ENCODE data around the gene PKD2.
"Not testable (repeated sequence)": the region's sequence is repeated elsewhere in the genome, so short reads cannot be mapped to it uniquely, and the experiment has no call there.

Gene PKD2

GRCh38 chr4:88022289-88022688 is 14.9 kb downstream of the PKD2 start:
- no peak for DNase-seq

GRCh38 chr4:88025868-88026661 is 18.6 kb downstream of the PKD2 start:
- not testable (repeated sequence) for DNase-seq

- DNase-seq = no peak
Observed at GRCh38 chr4:88027611-88028608, 20.5 kb downstream of the PKD2 start.

DNA sequence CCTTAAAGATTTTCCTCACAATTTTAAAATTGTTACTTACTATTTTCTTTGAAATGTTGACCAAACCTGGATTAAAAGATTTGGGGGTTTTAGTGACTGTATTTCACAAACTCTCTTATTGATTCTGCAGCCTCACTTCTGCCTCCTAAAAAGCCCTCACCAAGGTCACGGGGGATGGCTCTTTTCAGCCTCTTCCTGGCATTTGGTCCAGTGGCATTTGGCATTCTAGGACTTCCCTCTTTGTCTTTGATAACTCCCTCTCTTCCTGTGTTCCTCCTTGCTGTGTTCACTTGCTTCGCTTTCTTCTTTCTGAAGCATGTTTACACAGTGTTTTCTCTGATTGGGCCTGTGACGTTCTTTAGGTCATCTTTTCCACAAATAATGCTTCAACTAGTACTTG is 21.5 kb downstream of the PKD2 start:
- peak in 1 of 58 donors; percentile 3 for DNase-seq

DNA sequence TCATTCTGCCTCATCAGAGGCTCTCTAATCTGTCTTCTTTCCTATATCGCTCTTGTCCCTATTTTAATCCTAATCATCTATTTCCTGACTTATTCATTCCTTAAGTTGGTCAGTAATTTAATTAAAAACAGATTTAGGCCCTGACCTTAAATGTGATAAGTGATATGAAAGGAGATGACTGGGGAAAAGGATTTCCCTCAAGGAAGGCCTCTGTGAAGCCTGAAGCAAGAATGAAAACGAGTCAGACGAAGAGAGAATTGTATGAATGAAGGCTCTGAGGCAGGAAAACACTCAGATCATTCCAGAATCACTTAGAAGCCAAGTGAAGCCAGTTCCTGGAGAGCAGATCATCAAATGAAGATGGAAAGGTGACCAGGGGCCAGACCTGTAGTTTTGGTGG is 22.1 kb downstream of the PKD2 start:
- no peak for DNase-seq

- no peak for DNase-seq
Observed at GRCh38 chr4:88030565-88031310, 23.3 kb downstream of the PKD2 start.

DNA sequence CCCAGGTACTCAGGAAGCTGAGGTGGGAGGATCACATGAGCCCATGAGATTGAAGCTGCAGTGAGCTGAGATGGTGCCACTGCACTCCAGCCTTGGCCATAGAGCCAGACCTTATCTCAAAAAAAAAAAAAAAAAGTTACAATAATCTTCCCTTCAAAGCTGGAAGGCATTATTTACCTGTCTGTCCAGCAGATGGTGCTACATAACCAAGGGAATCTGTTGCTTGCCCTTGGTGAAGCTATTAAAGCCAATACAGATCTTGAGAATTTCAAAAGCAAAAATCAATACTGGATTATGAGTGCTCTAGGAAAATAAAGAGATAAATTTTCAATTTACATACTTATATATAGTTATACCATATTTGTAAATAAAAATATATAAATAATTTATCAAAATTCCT is 25.9 kb downstream of the PKD2 start:
- peak in 1 of 58 donors; percentile 8 for DNase-seq

GRCh38 chr4:88035292-88035691 is 27.9 kb downstream of the PKD2 start:
- DNase-seq = no peak

DNA sequence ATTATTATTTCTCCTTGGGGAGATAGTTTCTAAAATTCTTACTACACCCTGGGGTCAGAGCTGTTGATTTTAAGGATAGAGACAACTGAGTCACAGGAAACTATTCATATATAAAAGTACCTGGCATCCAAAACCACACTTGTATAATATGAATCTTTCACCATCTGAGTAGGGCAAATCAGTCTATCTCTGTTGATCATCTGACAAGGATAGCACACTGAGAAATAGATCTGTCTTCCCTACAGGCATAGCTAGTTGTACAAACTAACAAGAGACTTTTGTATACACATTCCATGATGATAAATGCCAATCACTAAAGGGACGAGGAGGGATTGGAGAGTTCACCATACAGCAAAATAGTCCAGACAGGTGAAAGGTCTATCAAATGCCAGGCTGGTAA is 30.0 kb downstream of the PKD2 start:
- DNase-seq = no peak

- DNase-seq = no peak
Observed at GRCh38 chr4:88037936-88038335, 30.5 kb downstream of the PKD2 start.

DNA sequence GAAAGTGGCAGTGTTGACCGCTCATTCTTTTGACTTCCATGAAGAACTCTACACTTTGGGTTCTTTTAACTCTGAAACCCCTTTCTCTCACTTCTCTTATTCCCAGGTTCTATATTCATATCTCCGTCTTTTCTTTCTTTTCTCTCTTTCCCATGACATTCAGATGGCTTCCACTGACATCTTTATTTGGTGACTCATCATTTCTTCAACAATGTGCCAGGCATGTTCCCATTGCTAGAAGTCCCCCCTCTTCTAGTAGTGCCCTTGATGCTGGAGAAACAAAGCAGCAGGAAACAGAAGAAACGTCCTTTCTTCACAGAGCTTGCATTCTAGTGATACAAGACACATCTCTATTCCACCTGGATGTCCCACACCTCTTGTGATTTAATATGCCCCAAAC is 33.3 kb downstream of the PKD2 start:
- DNase-seq = no peak

- no peak for DNase-seq
Observed at GRCh38 chr4:88041626-88042025, 34.2 kb downstream of the PKD2 start.

DNA sequence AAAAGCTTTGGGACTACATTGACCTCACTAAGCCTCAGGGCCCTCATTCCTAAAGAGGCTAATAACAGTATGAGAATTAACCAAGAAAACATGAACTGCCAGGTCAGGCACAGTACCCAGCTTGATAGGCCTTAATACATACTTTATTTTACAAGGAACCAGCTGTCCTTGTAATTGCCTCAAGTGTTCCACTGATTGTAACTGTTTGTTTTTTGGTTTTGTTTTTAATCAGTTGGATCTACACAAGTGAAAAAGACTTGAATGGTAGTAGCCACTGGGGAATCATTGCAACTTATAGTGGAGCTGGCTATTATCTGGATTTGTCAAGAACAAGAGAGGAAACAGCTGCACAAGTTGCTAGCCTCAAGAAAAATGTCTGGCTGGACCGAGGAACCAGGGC is 35.6 kb downstream of the PKD2 start:
- DNase-seq = no peak

- DNase-seq = no peak
Observed at GRCh38 chr4:88043586-88044340, 36.3 kb downstream of the PKD2 start.

DNA sequence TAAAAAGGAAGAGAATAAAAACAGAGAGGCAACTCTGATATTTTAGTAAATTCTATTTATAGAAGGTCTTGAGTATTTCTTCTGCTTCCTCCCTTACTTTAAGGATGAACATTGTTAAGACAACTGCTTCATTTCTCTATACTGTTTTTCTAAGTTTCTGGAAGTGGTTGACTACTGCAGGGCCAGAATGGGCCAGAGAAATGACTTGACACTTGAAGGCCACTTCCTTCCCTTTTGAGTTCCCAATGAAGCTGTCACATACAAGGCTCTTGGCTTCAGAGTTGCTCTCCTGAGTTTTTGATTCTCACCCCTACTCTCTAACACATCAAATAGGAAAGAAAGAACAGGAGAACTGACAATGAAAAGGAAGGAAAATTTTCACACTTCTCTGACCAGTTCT is 37.6 kb downstream of the PKD2 start:
- DNase-seq = no peak

GRCh38 chr4:88054229-88054628 is 46.8 kb downstream of the PKD2 start:
- DNase-seq = no peak

DNA sequence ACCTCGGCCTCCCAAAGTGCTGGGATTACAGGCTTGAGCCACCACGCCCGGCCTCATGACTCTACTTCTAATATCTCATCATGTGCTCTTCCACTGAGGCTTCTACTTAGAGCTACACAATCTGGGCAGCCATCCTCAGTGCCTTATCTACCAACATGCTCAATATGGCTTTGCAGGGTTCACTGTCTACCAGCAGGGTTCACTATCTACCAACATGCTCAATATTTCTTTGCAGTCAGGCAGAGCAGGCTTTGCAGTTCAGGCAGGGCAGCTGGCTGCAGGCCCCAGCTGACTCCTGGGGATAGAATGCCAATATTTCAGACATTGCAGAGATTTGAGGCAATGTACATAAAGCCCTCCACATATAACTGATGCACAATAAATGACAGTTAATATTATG is 47.5 kb downstream of the PKD2 start:
- peak in 2 of 58 donors; percentile 5 to 7 for DNase-seq

DNA sequence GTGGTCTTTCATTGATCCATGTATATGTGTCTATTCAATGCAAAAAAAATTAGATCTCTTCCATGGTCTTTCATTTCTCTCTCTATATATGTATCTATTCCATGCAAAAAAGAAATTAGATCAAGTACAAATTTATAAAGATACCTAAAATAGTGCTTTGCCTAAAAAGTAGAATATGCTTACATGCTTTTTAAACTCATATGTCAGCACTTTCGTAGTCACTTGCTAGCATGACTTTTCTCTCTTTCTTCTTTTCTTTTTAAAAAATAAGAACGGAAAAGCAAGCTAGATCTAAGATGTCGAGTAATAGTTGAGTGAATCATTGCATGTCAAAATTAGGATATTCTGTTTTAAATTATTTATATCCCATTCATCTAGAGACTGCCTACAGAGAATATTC is 50.9 kb downstream of the PKD2 start:
- no peak for DNase-seq

DNA sequence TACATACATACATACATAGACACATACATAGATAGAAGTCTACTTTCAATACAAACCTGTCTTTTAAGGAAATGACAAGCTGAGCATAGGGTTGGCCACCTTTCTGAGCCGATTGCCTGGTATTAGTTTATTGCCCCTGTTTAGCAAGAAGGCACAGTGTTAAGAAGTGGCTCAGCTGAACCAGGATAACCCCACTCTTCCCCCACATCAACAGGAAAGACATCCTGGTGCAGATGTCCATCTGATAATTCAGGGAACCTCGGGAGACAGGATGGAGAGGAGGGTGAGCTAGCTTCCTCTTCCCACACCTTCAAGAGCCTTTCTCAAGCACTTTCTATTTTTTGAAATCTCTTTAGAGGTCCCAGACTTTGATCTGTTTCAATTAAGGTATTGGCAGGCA is 52.3 kb downstream of the PKD2 start:
- no peak for DNase-seq

- DNase-seq = no peak
Observed at GRCh38 chr4:88060431-88060830, 53.0 kb downstream of the PKD2 start.

- DNase-seq = no peak
Observed at GRCh38 chr4:88062311-88062710, 54.9 kb downstream of the PKD2 start.
